ENCODE results near the gene ZBTB8B.

- no peak for TF ChIP-seq POLR2AphosphoS5 (IDR thresholded peaks at IDR 0.05; ENCODE audit: low read depth, low read length)
- no peak for TF ChIP-seq CTCF (IDR thresholded peaks at IDR 0.05)
Measured at GRCh38 chr1:32471695-32472362, 7.0 kb downstream of the ZBTB8B start.

Data from Panc1 (cell line).